GM19372 (cell line): ENCODE results near the gene PCDHGA1.

Experiments used
- ATAC-seq: cut with Tn5 transposase; IDR thresholded peaks from one replicate; pipeline ENCODE4 v1.9.1; 2021; ENCODE audit warnings: mild to moderate bottlenecking, low read depth, moderate library complexity; ENCODE audit not compliant: unreplicated experiment

The PCDHGA1 gene

GRCh38 chr5:141488591-141489561, 158.6 kb downstream of the PCDHGA1 start, which contains the start of gene PCDHGC5:
Gene PCDHGC5, plus strand, starts transcription at chr5:141489081. Its CDS starts 160 bp downstream, at chr5:141489241.
- no peak for ATAC-seq

DNA sequence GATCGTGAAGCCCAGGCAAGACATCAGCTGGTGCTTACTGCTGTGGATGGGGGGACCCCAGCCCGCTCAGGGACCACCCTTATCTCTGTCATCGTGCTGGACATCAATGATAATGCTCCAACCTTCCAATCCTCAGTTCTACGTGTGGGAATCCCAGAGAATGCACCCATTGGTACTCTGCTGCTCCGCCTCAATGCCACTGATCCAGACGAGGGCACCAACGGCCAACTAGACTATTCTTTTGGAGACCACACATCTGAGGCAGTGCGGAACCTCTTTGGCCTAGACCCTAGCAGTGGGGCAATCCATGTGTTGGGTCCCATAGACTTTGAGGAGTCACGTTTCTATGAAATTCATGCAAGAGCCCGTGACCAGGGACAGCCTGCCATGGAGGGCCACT, 159.5 kb downstream of the PCDHGA1 start:
- ATAC-seq: no peak

DNA sequence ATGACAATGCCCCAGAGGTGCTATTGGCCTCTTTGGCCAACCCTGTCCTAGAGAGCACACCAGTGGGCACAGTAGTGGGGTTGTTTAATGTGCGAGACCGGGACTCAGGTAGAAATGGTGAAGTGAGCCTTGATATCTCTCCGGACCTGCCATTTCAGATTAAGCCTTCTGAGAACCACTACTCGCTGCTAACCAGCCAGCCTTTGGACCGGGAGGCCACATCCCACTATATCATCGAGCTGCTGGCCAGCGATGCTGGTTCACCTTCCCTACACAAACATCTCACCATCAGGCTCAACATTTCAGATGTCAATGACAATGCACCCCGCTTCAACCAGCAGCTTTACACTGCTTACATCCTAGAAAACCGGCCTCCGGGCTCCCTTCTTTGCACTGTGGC, 160.0 kb downstream of the PCDHGA1 start:
- ATAC-seq: no peak

DNA sequence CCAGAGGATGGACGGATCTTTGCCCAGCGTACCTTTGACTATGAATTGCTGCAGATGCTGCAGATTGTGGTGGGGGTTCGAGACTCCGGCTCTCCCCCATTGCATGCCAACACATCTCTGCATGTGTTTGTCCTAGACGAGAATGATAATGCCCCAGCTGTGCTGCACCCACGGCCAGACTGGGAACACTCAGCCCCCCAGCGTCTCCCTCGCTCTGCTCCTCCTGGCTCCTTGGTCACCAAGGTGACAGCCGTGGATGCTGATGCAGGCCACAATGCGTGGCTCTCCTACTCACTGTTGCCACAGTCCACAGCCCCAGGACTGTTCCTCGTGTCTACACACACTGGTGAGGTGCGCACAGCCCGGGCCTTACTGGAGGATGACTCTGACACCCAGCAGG, 160.5 kb downstream of the PCDHGA1 start:
- ATAC-seq: no peak

- ATAC-seq: no peak
Observed at GRCh38 chr5:141491323-141492167, 161.2 kb downstream of the PCDHGA1 start.

DNA sequence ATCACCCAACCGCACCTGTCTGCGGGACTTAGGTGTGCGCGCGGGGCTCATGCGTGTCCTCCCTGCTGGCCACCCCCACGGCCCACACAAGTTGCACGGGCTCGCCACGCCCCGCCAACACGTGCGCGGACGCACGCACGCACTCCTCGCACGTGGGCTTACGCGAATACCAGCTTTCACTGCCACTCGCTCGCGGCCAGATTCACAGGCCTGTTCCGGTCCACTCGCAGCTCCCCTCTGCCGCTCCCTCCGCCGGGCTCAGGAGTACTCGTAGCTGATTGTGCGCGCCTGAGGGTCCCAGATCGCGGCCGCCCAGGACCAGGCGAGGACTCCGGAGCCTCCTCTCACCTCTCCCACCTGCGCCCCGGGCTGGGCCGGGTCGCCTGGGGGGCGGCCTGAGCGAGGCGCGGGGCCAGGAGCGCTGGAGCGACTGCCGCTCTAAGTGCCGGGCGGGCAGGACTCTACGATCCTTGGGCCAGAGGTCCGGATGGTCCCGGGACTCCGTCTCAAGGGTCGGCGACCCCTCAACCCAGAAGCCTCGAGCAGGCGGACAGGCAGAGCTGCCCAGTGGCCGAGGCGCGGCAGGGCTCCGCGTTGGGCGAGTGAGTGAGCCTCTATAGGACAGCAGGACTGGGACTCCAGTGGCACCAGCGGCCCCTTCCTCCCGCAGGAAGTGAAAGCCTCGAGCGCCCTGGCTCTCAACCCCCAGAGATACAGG, 162.0 kb downstream of the PCDHGA1 start:
- ATAC-seq: no peak

DNA sequence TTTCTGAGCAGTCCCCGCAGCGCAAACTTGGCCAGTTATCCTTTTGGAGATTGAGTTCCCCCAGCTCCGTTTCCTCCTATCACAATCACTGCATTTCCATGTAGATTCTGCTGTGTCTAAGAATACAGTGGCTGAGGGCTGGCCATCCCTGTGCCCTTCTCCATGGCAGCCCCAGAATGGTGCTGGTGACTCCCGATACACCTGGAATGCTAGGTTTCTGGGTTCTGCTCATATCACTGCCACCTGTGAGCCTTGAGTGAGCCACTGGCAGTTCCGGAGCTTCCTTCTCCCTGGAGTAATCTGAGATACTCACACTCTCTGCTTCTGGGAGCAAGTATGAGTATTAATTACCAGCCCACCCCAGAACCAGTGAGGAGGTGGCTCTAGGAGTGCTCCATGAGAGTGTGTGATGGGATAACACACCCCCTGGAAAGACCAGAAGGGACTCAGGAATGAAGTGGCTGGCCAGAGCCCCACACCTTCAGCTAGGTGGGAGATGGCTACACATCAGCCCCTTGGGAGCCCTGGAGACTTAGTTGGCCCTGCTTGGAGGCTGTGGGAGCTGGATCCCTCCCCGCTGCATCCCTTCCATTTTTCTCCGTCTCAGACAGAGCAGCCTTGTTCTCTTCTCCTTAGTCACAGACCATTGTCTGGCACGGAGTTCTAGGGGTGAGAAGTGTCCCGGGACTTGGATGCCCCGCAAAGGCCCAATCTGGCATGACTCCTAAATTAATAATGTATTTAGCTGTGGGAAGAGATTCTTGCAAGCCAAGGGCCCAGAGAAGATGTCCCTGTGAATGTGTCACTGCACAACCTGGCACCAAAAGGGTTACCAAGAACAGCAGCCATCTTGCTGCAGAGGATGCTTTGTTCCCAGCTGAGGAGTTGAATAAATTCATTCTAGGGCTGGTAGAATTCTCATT, 163.4 kb downstream of the PCDHGA1 start:
- no peak for ATAC-seq

DNA sequence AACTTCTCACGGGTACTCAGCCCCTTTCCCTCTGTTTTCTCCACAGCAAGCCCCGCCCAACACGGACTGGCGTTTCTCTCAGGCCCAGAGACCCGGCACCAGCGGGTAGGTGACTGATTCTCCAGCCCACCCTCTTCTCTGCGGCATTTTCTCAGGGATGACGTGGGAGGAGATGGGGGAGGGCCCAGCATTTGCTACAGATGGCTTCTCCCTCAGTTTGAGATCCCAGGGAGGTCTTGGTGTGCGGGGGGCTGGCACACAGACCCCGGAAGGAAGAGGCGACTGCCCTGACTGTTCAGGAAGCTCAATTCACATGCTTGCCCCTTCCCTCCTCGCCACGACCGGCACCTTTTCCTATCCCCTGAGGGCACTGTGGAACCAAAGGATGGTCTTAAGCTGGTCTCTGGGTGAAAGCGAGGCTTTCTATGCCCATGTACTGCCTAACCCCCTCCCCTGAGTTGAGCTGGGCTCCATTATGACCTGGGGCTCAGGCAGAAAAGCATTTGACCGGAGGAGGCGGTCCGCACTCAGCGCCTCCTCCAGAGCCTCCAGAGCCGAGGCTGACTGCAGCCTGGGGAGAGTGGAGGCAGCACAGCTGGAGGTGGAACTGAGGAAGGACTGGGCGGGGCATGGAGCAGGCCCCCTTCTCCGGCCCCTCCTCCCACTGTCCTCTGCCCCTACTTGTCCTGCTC, 164.6 kb downstream of the PCDHGA1 start:
- no peak for ATAC-seq

DNA sequence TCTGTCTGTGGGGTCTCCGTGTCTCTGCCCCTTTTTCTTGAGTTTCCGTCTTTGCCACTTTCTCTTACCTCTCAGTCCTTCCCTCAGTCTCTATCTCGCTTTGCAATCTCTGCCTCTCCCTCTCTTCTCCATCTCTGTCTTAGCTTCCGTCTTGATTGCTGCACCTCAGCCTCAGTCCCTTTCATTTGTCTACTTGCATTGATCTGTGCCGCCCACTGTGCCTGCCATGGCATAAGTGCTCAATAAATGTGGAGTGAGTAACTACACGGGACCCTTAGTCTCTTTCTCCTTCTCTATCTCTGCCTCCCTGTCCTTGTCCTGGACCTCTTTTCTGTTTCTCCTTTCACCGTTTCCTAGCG, 165.1 kb downstream of the PCDHGA1 start:
- no peak for ATAC-seq

- ATAC-seq: no peak
Observed at GRCh38 chr5:141496038-141496437, 165.7 kb downstream of the PCDHGA1 start.

- ATAC-seq: no peak
Observed at GRCh38 chr5:141501761-141502160, 171.4 kb downstream of the PCDHGA1 start.

DNA sequence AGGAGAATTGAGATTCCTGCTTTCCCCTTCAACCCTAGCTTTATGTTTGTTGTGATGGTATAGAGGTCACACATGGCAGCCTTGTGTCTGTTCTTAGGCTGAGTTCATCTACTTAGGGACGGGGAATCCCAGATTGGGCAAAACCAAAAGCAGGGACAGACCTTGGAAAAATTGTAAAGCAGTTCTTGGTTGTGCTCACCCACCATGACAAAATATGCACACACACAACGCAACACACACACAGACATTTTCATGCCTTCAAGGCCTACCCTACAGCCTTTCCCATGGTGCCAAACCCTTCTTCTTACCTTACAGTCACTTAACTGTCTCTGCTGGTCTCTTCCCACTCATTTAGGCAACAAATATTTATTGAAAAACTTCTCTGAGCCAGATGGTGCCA, 173.4 kb downstream of the PCDHGA1 start:
- ATAC-seq: no peak

GRCh38 chr5:141504216-141504615, 173.9 kb downstream of the PCDHGA1 start:
- ATAC-seq: no peak

- no peak for ATAC-seq
Observed at GRCh38 chr5:141506381-141507155, 176.3 kb downstream of the PCDHGA1 start.

GRCh38 chr5:141507387-141508091, 177.2 kb downstream of the PCDHGA1 start:
- peak; percentile 30 for ATAC-seq

GRCh38 chr5:141508440-141508797, 178.1 kb downstream of the PCDHGA1 start:
- ATAC-seq: no peak

DNA sequence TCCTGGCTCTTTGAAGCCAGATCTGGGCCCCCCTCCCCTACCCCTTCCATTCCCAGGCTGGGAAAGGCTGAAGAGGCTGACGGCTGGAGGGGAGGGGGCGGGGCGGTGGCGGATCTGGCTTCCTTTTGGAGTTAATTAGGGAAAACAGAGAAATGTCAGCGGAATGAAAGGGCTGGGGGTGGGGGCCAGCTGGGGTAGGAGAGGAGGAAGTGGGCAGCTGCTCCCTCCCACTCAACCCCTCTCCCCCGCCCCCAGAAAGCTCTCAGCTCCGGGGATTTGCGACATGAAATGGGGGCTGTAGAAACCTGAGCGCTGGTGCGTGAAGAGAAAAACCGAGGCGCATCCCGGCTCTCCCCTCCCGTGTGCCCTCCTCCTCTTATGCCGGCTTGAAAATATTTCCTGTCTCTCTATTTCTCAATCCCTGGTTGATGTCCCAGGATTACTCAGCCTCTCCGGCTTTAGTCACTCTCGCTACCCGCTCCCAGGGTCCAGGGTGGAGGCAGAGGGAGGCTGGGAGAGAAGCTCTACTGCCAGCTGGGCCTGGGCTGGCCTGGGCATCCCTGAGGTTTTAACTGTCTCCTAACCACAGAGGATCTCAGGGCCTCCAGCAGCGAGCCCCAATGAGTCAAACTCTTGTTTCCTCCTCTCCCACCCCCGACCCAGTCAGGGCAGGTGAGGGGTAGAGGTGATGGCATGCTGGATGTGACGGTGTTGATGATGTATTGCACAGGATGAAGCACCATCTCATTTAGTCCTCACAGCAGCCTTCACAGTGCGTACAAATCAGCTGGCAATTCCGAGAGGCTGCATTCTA, 178.7 kb downstream of the PCDHGA1 start:
- no peak for ATAC-seq
